ENCODE measurements around the gene GRB10. TPM values are rescaled to one million over a fixed set of nuclear protein-coding genes. Genes with fewer than 3 reads are reported as not detected.

GRB10 gene
- total RNA-seq = 25.4 TPM
- long read RNA-seq, full-length matches to known transcripts = 9 of 33 reads
- long read RNA-seq, partial matches to known transcripts = 4 of 33 reads
- long read RNA-seq, other reads (novel, unspliced or antisense) = 20 of 33 reads

- peak; percentile 90 for ATAC-seq
- peak; percentile 68 for DNase-seq
- intact Hi-C loops (cut with micrococcal nuclease) = no loop called here
Measured at GRCh38 chr7:50782375-50783208, at the start of gene GRB10. TSS of gene GRB10 (minus strand) at chr7:50782896. CDS start at chr7:50732322, 50,574 bp downstream.

- intact Hi-C loops (cut with micrococcal nuclease) = no loop called here
- no peak for DNase-seq
- no peak for ATAC-seq
Measured at GRCh38 chr7:50828801-50829200, 46.1 kb upstream of the GRB10 start.

DNA sequence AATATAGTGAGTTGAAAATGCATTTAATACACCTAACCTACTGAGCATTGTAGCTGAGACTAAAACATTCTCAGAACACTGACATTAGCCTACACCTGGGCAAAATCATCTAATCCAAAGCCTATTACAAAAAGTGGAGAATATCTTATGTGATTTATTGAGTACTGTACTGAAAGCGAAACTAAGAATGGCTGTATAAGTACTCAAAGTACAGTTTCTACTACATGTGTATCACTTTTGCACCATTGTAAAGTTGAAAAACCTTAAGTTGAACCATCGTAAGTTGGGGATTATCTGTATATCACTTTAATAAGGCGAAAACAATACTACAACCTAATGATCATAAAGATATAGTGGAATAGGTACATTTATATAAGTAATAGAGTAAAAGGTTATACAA is 45.4 kb upstream of the GRB10 start:
- ATAC-seq = no peak
- intact Hi-C loops (cut with micrococcal nuclease) = no loop called here
- DNase-seq = no peak

GRCh38 chr7:50827281-50827680 is 44.6 kb upstream of the GRB10 start:
- DNase-seq (no peak), ATAC-seq (no peak)
- intact Hi-C loops (cut with micrococcal nuclease) = no loop called here

GRCh38 chr7:50826371-50827172 is 43.9 kb upstream of the GRB10 start:
- ATAC-seq = no peak
- intact Hi-C loops (cut with micrococcal nuclease) = no loop called here
- DNase-seq = no peak

DNA sequence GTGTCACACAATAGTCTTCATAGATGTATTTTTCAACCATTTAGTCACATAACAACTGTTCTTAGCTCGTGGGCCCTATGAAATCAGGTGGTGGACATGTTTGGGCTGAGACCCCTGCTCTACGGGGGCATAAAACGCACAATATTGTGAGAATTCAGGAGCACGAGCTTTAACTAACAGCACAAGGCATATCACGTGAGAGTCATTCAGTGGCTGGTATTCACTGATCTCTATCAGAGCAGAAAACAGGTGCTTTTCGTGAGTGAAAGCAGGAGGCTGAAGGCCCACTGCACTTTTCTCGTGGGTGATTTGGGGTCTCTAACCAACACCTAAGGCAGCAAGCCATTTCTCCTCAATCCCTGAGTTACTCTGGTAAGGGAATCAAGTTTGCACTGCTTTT is 42.8 kb upstream of the GRB10 start:
- no peak for ATAC-seq
- DNase-seq = no peak
- intact Hi-C loops (cut with micrococcal nuclease) = no loop called here

GRCh38 chr7:50824882-50825281 is 42.2 kb upstream of the GRB10 start:
- DNase-seq = no peak
- intact Hi-C loops (cut with micrococcal nuclease) = no loop called here
- ATAC-seq = no peak

DNA sequence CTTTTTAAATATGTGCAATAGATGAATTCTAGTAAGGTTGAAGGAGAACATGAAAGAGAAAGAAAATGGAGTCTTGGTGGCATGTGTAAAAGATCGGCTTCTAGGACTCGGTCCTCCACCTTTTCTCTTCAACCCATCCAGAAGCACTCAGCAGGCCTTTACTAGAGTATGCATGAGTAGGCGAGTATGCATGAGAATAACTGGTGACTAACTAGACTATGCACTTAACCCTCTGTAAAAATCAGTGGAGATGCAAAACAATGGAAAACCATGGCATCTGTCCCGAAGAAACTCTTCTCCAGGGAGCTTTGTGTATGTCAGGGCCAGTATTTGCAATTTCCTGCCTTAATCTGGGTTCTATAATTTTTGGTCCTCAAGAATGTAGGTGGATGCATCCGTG is 40.0 kb upstream of the GRB10 start:
- intact Hi-C loops (cut with micrococcal nuclease) = no loop called here
- ATAC-seq (no peak), DNase-seq (no peak)

DNA sequence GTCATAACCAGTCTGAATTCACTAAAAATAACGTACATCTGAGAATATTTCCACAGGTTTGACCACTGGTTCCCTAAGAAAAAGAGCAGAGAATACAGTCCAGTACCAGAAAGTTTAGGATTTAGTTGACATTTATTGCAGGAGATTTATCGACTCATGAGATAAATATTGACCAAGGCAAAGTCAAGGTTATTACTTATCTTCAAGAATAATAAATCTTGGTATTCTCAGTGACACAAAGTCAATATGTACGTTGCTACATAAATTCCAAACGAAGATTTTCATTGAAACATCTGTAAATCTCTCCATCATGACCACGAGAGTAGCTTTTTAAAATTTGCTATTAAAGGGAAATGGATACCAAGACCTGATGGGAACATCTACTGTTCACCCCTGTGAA is 39.4 kb upstream of the GRB10 start:
- DNase-seq (no peak), ATAC-seq (no peak)
- intact Hi-C loops (cut with micrococcal nuclease) = no loop called here

DNA sequence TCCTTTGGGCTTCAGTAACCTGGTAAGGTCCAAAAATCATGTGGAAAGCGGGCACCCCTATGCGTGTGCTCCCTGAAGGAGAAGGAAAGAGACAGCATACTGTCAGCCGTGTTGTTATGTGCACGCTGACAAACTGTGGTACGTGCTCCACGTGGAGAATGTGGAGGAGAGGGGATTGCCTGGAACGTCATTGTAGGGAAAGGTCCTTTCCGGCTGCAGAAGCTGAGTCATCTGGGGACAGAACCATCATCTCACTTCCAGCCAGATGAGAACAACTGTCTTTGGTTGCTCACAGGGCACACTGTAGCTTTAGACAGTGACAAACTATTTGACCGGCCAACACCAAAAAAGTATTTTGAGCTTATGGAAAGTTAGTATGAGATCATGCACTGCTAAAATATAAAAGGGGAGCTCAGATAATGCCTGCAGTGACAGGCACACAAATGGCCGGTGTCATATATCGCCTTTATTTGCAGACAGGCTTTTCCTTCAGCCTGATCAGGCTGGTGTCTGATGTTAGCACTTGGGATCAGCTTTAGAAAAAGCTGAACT is 38.8 kb upstream of the GRB10 start:
- DNase-seq (no peak), ATAC-seq (peak; percentile 79)
- intact Hi-C loops (cut with micrococcal nuclease) = no loop called here

DNA sequence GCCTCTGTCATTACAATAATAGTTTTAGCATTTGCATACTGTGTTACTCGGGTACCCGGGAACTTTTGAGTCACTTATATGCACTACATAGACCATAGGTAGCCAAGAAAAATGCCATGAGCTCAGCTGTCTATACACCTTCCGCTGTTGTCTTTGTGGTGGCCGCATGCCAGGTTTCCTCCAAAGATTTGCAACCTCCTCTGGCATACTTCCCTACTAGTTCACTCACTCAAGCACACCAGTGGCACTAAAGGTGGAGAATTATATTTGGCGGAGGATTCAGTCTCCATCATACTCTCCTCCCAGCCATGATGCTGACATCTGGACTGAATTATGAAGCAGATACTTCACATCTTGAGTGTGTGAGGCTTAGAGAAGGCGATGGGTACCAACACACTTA is 35.6 kb upstream of the GRB10 start:
- intact Hi-C loops (cut with micrococcal nuclease) = no loop called here
- DNase-seq (no peak), ATAC-seq (no peak)

GRCh38 chr7:50817561-50817960 is 34.9 kb upstream of the GRB10 start:
- DNase-seq (no peak), ATAC-seq (no peak)
- intact Hi-C loops (cut with micrococcal nuclease) = no loop called here

DNA sequence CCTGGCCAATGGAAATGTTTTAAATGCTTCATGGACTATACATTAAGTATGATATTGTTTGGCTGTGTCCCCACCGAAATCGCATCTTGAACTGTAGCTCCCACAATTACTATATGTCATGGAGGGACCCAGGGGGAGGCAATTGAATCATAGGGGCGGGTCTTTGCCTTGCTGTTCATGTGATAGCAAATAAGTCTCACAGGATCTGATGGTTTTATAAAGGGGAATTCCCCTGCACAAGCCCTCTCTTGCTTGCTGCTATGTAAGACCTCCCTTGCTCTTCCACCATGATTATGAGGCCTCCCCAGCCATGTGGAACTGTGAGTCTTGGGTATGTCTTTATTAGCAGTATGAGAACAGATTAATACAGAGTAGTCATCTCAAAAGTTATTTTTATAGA is 32.4 kb upstream of the GRB10 start:
- ATAC-seq = no peak
- DNase-seq = no peak
- intact Hi-C loops (cut with micrococcal nuclease) = no loop called here

DNA sequence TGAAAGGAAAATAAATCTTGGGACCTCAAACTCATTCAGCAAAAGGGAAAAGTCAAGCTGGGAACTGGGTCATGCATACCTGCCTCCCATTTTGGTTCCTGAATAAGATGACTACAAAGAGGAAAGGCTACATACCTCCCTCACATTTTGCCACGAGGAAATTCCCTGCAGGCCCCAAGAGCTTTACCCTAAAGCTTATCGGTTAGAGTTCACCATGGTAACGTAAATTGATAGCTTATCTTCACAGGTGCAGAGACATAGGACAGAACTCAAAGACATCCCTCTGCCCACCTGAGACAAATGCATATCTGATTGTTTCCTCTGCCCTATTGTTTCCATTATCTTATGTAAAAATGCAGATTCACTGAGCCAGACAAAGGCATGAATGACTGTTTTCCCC is 31.5 kb upstream of the GRB10 start:
- intact Hi-C loops (cut with micrococcal nuclease) = no loop called here
- no peak for DNase-seq
- ATAC-seq = no peak

DNA sequence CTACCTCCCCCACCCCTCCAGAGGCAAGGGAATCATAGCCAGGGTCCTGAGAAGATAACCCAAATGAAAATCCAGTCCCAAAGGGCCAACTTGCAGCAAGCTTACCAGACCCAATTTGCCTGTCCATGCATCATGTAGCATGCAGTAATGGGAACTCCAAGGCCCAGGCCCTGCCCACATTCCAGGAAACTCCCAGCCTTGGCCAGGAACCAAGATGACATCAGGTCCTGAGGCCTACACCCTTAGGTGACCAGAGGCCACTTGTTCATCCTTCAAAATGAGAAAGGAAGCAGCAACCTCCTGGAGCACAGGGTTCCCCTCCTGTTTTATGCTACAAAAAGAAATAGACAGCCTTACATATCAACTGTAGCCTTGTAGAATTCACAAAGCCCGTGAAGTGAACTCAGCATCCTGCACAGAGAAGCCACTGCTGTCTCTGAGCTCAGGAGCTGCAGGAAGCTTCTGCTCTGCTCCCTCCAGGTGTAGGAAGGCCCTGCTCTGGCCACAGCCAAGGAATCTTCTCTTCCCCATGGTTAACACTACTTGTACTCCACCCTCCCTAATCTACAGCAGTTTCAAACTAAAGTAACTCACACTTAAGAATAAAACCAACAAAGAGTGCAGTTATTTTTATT is 30.3 kb upstream of the GRB10 start:
- DNase-seq (peak; percentile 78), ATAC-seq (peak; percentile 99)
- intact Hi-C loops (cut with micrococcal nuclease) = no loop called here

DNA sequence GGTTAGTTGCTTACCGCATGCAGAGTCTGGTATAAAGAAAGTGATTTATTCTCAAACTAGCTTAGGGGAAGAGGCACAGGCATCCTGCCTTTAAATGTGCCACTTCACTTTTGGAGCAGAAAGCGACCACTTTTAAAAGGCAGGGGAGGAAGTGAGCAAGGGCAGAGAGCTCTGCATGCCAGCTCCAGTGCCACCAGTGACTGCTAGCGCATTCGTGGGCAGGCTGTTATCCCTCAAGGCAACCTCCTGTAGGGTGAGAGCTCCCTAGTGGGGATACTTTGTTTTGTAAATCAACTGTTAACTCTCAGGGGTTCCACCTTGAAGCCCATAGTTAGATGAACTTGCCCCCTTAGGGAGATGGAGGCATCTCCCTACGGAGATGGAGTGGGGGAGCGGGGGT is 29.4 kb upstream of the GRB10 start:
- ATAC-seq (no peak), DNase-seq (no peak)
- intact Hi-C loops (cut with micrococcal nuclease) = no loop called here

DNA sequence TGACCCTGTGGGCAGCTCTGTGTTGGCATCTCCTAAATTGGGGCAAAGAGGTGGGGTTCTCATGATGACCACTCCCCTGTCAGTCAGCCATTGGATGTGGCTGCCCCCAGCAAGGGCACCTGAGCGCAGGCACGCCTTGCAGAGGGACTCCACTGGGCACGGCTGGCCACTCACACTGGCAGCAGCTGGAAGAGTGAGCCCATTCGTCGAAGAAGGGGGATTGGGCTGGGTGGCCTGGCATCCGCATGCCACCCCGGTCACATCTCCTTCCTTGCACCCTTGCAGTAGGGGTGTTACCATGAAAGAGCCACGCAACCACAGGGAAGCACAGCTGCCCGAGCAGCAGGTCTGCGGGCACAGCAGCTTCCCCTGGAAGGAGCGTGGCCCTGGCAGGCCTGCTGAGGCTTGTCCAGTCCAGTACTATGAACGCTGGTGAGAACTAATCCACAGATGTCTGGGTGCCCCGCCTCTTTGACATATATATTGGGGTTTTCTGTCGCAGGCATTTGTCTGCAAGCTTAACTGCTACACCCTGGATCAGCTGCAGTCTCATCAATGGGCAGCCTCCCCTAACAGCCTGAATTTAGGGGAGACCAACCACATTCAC is 25.7 kb upstream of the GRB10 start:
- ATAC-seq (no peak), DNase-seq (no peak)
- intact Hi-C loops (cut with micrococcal nuclease) = no loop called here

DNA sequence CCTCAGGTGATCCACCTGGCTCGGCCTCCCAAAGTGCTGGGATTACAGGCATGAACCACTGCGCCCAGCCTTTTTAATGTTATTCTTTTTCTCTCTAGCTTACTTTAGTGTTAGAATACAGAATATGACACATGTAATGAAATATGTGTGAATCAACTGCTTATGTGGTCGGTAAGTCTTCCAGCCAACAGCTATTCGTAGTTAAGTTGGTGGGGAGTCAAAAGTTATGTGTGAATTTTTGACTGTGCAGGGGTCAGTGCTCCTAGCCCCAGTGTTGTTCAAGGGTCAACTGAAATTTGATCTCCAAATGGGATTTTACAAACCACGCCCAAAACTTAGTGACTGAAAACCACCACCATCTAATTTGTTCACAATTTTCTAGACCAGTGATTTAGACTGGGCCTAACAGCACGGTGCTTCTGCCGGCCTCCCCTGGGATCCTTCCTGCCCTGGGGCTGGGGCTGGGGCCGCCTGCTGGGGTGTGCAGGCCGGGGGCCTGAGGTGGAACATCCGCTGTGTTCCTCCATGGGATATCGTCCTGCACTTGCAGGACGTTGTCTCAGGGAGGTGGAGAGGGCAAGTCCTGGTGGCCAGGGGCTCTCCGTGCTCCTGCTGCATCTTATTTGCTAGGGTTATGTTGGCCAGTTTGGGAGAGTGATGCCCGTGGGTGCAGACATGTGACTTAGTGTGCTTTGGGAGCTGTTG is 24.5 kb upstream of the GRB10 start:
- no peak for DNase-seq
- intact Hi-C loops (cut with micrococcal nuclease) = no loop called here
- no peak for ATAC-seq

DNA sequence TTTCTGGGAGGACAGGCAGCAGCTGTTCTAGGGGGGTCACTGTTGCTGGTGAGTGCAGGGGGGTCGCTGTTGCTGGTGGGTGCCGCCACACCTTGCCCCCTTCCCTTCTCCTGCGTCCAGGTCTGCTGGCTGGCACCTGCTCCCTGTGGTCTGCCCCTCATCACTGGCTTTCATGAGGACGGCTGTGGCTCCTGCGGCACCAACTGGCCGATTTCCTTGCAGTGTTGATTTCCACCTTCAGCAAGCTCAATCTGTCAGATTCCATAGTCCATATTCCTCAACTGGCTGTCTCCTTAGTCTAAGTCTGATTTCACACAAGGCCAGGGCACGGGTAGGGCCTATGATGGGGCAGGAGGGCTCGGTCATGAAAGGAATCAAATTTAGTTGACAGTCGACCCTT is 23.4 kb upstream of the GRB10 start:
- ATAC-seq (no peak), DNase-seq (no peak)
- intact Hi-C loops (cut with micrococcal nuclease) = no loop called here

All from left ventricle myocardium superior (tissue), 1 donor.